EL (cell line): ENCODE results near the gene ITGBL1.

ENCODE experiments used
- DNase-seq: peaks from one replicate; pipeline ENCODE4 v3.0.0-alpha.2; 2016

Gene ITGBL1

DNA sequence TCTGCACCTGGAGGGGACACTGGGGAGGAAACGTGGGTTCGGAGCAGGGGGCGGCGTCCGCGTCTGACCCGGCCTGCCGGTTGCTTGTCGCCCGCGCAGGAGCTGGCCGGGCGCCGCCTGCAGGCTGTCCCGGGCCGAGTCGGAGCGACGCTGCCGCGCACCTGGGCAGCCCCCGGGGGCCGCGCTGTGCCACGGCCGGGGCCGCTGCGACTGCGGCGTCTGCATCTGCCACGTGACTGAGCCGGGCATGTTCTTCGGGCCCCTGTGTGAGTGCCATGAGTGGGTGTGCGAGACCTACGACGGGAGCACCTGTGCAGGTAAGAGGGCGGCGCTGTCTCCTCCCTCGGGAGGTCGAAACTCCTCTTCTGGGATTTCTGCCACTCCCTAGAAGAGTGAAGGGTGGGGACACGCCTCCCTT lies 1.3 kb downstream of the ITGBL1 start:
- peak; percentile 44 for DNase-seq

DNA sequence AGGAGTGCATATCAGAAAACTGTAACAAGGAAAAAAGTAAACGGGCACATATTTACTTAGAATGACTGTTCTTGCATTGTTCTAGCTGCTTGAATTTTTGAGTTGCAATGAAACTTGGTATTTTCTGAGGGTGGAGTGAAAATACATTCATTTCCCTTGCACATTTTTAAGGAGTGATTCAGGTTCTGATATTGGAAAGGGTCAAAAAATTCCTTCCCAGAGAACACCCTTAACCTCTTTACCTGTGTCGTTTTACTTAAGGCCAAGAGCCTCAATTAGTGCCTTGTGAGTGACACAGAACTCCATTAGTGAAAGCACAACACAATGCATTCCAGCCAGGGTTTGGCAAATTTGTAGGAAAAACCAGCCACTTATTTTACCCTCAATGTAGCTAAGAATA lies 2.3 kb downstream of the ITGBL1 start:
- peak; percentile 62 for DNase-seq

DNA sequence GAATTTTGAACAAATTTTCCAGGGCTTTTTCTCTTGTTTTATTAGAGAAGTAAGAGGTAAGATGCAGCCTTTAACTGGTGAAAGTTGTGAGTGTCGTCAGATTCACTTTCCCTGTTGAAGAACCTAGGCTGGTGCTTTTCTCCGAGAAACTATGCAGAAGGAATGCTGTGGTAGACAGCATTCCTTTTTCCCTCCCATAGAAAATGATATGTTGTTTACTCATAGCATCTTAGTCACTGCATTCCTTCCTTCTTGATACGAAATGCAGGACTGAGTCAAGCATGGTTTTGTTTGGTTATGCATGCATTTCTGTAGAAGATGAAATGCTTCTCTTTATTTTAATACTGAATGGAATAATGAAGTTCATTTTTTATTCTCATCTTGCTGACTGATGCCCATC lies 3.4 kb downstream of the ITGBL1 start:
- peak; percentile 93 for DNase-seq

GRCh38 chr13:101457176-101457575 lies 4.7 kb downstream of the ITGBL1 start:
- no peak for DNase-seq

DNA sequence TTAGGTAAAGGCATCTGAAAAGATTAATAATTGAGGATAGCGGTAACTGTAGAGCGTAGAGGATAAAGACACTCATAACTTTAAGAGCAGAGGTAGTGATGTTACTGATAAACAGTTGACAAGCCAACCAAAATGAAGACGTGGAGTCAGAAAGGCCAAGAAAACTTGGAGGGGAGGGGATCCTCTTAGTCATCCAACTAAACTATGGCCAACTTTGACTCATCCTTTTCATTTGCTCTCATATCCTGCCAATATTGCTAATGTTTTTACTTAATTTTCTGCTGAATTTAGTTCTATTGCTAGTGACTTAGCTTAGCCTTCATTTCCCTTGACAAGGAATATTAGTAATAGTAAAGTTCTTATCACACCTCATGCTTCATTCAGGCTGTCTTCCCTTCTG lies 13.4 kb downstream of the ITGBL1 start:
- DNase-seq = peak; percentile 56

GRCh38 chr13:101467415-101467814 lies 14.9 kb downstream of the ITGBL1 start:
- DNase-seq = no peak

DNA sequence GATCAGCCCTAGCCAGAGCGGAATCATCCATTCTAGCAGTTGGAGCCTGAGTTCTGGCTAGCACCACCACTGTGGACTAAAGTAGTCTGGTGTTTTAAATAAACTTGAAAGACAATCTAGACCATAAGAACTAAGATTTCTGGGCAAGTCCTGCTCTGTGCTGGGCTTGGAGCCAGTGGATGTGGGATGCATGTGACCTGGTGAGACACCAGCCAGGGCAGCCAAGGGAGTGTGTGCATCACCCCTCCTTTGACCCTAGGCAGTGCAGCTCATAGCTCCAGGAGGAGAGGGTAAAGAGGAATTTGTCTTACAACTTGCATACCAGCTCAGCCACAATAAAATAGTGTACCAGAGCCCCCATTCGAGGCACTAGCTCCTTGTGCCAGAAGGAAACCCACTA lies 21.0 kb downstream of the ITGBL1 start:
- peak; percentile 94 for DNase-seq

GRCh38 chr13:101474419-101474957 lies 22.0 kb downstream of the ITGBL1 start:
- DNase-seq = peak; percentile 92

GRCh38 chr13:101475536-101475935 lies 23.1 kb downstream of the ITGBL1 start:
- no peak for DNase-seq

GRCh38 chr13:101481421-101481820 lies 28.9 kb downstream of the ITGBL1 start:
- DNase-seq = no peak

DNA sequence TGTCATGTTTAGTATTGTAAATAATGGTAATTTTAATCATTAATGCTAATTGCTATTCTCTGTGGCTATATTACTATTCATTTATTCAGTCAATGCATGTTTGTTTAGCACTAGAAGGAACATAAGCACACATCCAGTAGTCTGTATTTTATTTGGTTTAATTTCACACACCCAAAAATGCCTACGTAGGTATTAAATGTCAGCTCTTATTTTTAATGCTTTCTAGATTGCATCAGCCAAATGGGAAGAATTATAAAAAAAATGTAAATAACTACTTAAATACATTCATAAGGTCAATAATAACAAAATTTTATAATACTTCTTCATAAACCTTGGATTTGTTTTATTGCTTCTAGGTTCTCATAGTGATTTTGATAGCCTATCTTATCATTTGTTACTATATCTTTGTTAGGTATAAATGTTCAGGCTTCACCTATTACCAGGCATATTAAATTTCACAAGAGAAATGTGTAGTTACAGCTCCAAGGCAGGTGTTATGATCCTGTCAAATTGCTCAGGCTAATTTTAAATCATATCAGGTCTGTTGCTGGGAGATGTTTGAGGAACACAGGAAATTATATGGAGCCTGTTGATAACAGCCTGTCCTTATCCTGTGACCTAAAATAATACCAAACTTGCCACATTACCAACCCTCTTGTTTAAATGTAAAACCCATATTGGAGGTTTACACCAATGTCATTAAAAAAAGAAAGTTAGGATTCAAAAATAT lies 34.4 kb downstream of the ITGBL1 start:
- no peak for DNase-seq

GRCh38 chr13:101487438-101487830 lies 35.0 kb downstream of the ITGBL1 start:
- no peak for DNase-seq

DNA sequence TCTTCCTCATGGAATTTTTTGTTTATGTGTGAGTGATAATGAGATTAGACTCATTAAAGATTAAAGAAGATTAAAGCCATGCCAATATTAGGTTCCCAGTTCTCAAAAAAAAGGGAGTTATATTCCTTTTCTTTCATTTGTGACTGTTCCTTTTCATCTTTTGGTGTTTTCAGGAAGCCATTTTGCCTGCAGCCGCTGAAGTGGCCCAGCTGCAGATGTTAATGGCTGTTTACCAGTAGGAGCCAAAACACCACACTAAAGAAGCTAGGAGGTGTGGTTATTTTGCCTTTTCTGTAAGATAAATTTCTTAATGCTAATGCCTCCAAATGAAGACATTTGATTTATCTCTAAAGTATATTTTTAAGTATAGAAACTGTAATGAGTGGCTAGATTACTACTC lies 36.3 kb downstream of the ITGBL1 start:
- DNase-seq = no peak

- DNase-seq = peak; percentile 80
These were observed 37.3 kb downstream of the ITGBL1 start for GRCh38 chr13:101489643-101490405.

DNA sequence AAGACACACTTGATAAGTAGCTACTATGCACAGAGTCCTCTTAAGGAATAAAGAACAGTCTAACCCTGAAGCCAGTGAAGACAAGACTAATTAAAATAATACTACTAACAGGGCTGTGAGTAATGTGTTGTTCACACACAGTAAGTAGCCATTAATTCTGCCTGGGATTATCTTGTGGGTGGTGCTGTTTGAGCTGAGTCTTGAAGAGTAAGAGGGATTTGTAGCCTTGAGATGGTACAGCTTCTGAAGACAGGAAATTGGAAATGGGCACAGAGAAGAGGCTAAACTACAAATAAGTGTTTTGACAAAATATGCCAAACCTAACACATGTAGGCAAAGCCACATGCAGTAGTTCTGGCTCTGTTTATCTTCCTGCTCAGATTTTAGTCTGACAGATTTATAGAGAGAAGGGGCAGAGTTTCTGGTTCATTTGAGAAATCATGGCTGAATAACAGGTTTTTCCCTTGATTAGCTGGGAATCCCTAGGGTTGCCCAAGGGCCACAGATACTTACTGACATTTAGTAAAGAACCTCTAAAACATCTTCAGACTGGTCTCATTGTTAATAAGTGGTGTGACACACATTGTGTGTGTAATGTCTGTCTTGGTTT lies 38.0 kb downstream of the ITGBL1 start:
- peak; percentile 41 for DNase-seq

- DNase-seq = peak; percentile 24
These were observed 39.9 kb downstream of the ITGBL1 start for GRCh38 chr13:101492251-101492910.

DNA sequence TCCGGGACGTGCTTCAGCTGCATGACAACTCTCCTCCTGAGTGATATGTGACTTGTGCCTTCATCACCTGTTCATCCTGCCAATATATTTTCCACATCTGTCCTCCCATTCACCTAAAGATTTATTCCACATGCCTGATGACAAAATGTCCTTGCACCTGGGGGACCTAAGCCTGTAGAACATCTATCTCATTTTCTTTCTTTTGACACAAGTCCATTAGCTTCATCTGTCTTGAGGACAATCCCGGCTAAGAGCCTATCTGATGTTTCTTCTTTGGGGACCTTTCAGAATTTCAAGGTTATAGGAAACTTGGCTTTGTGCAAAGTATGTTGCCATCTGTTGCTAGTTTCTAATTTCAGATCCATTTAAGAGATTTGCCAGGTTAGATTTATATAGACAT lies 41.1 kb downstream of the ITGBL1 start:
- no peak for DNase-seq

GRCh38 chr13:101499406-101499805 lies 46.9 kb downstream of the ITGBL1 start:
- no peak for DNase-seq

- DNase-seq = no peak
These were observed 50.1 kb downstream of the ITGBL1 start for GRCh38 chr13:101502618-101503017.

DNA sequence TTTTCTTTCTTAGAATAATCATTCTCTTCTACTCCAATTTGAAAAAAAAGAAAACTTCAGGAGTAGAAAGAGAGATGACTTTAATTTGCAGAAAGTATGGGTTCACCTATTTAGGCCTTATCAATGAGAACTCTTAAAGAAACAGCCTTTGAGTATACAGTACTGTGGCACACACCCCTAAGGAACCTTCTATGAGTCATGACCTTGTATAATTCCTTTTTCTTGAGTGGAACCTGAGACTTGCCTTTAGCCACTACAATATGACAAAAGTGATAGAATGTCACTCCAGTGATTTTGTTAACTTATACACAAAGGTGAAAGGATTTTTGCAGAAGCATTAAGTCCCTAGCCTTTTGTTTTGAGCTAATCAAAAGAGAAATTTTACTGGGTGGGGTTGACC lies 58.7 kb downstream of the ITGBL1 start:
- no peak for DNase-seq

DNA sequence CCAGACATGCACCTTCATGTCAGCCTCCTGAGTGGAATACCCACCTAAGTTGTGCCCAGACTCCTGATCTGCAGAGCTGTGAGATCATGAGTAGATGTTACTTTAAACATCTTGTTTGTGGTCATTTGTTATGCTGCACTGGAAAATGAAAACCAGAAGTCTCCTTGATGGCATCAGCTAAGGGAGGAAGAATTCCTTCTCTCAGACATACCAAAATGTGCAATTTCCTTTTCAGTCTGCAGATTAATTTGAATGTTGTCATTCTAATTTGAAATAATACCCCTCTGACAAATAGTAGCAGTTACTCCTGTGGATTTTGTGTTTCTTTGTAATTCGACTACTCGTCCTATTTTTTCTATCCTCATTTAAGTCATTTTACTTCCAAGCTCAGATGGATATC lies 59.3 kb downstream of the ITGBL1 start:
- DNase-seq = no peak

DNA sequence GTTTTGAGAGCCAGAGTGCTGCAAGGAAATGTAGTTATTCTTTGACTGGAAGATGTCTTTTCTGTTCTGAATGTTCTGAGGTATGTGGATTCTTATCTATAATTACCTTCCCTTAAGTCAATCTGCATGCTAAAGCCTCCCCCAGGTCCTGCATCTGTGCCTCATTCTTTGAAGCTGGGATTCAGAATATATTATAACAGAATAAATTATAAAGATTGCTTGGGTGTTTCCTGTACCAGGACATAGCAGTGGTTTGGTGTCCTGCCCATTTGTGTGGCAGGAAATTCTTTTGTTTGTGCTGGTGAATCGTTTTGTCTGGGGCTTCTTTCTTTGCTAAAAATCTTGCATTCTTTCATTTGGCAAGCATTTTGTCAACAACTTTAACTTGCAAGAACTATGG lies 60.2 kb downstream of the ITGBL1 start:
- DNase-seq = peak; percentile 48

- no peak for DNase-seq
These were observed 61.6 kb downstream of the ITGBL1 start for GRCh38 chr13:101514100-101514499.
